ENCODE measurements around the gene PPP1R14C.

Gene PPP1R14C

GRCh38 chr6:150253489-150253888, 110.6 kb downstream of the PPP1R14C start:
- DNase-seq = no peak

- no peak for DNase-seq
These were observed 111.9 kb downstream of the PPP1R14C start for GRCh38 chr6:150254770-150255169.

GRCh38 chr6:150255840-150256239, 113.0 kb downstream of the PPP1R14C start:
- no peak for DNase-seq

GRCh38 chr6:150256618-150257272, 113.9 kb downstream of the PPP1R14C start:
- DNase-seq = no peak

GRCh38 chr6:150258381-150258780, 115.5 kb downstream of the PPP1R14C start:
- DNase-seq = no peak

- DNase-seq = no peak
These were observed 118.1 kb downstream of the PPP1R14C start for GRCh38 chr6:150260931-150261330.

- no peak for DNase-seq
These were observed 119.3 kb downstream of the PPP1R14C start for GRCh38 chr6:150261997-150262697.

- no peak for DNase-seq
These were observed 121.0 kb downstream of the PPP1R14C start for GRCh38 chr6:150263765-150264404.

GRCh38 chr6:150266309-150266708, 123.5 kb downstream of the PPP1R14C start:
- DNase-seq = no peak

GRCh38 chr6:150266963-150267685, 124.3 kb downstream of the PPP1R14C start:
- DNase-seq = no peak

GRCh38 chr6:150267686-150268561, 125.1 kb downstream of the PPP1R14C start:
- DNase-seq = no peak

- no peak for DNase-seq
These were observed 126.4 kb downstream of the PPP1R14C start for GRCh38 chr6:150269130-150269856.

- DNase-seq = no peak
These were observed 127.0 kb downstream of the PPP1R14C start for GRCh38 chr6:150269857-150270223.

GRCh38 chr6:150270330-150271052, 127.6 kb downstream of the PPP1R14C start:
- DNase-seq = no peak

- DNase-seq = no peak
These were observed 128.3 kb downstream of the PPP1R14C start for GRCh38 chr6:150271172-150271500.

GRCh38 chr6:150271501-150272263, 128.8 kb downstream of the PPP1R14C start:
- DNase-seq = no peak

GRCh38 chr6:150272264-150272975, 129.6 kb downstream of the PPP1R14C start:
- DNase-seq = no peak

GRCh38 chr6:150272976-150273315, 130.1 kb downstream of the PPP1R14C start:
- no peak for DNase-seq

GRCh38 chr6:150273457-150274309, 130.8 kb downstream of the PPP1R14C start:
- no peak for DNase-seq

All from NCI-H2081 treated with DMSO at 0.1 percent for 48 hours (cell line).